Neural progenitor cell (in vitro differentiated cells): ENCODE results near the gene WDR64.

Experiments
- EZH2 ChIP-seq: fragments of 200-600 bp; sonication (generic); IDR thresholded peaks from 2 replicates; pipeline ENCODE4 v1.6.1; 2017; ENCODE audit warnings: antibody characterized with exemption, mild to moderate bottlenecking, moderate library complexity
- EZH2phosphoT487 ChIP-seq: fragments of 200-600 bp; sonication (generic); IDR thresholded peaks from 2 replicates; pipeline ENCODE4 v1.6.1; 2017; ENCODE audit warnings: antibody characterized with exemption
- TF ChIP-seq, protein P1 (sequence below): fragments of 200-600 bp; sonication (generic); IDR thresholded peaks from 2 replicates; pipeline ENCODE4 v1.5.1; 2017; ENCODE audit warnings: antibody characterized with exemption, mild to moderate bottlenecking

DNA sequence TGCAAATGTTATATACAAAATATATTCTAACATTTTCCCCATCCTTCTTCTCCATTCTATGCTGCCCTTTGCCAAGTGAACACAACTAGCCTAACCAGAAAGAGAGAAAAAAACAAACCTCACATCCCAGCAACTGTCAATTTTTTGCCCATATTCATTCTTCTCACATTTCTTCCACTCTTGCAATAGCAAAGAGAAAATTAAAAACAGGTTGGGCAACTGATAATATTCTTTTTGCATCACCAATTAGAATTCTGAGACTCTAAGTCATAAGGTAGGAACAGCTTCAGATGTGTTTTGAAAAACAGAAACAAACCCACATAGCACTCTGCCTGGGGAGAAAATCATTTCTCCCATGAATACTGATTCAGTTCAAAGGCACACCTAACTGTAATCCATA is 170.8 kb downstream of the WDR64 start:
- TF ChIP-seq, protein P1, sequence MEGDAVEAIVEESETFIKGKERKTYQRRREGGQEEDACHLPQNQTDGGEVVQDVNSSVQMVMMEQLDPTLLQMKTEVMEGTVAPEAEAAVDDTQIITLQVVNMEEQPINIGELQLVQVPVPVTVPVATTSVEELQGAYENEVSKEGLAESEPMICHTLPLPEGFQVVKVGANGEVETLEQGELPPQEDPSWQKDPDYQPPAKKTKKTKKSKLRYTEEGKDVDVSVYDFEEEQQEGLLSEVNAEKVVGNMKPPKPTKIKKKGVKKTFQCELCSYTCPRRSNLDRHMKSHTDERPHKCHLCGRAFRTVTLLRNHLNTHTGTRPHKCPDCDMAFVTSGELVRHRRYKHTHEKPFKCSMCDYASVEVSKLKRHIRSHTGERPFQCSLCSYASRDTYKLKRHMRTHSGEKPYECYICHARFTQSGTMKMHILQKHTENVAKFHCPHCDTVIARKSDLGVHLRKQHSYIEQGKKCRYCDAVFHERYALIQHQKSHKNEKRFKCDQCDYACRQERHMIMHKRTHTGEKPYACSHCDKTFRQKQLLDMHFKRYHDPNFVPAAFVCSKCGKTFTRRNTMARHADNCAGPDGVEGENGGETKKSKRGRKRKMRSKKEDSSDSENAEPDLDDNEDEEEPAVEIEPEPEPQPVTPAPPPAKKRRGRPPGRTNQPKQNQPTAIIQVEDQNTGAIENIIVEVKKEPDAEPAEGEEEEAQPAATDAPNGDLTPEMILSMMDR = no peak
- TF ChIP-seq EZH2 (no peak), EZH2phosphoT487 (no peak)
